ENCODE measurements around the gene CDH20. TPM values are rescaled to one million over a fixed set of nuclear protein-coding genes. Genes with fewer than 3 reads are reported as not detected.

Gene CDH20
- total and polyA plus RNA-seq, 2 experiments from 2014 or later, result 1.3 to 3.6 TPM

- Histone ChIP-seq H4K20me1 (ENCODE audit: insufficient read depth, poor library complexity, severe bottlenecking) (no peaks in the 10 kb centered on the region), H3K4me1 (ENCODE audit: insufficient read depth) (no peaks in the 10 kb centered on the region), H3K79me2 (no peaks in the 10 kb centered on the region), H3K4me2 (no peak overlapping the region), H3K9me3 (ENCODE audit: low read depth) (no peaks in the 10 kb centered on the region), H3K27ac (no peak overlapping the region), H3K4me3 (no peak overlapping the region), H3K36me3 (replicated peaks; ENCODE audit: insufficient read depth, low read depth) (no peaks in the 10 kb centered on the region), H3K9me2 (replicated peaks; ENCODE audit: insufficient read depth) (no peaks in the 10 kb centered on the region), H2AFZ (no peak overlapping the region), H3K27me3 (no peaks in the 10 kb centered on the region)
- WGBS (ENCODE audit: low lambda C conversion rate, missing lambda C conversion rate), result 85% methylated on average over 3 of the region's 3 CpGs
- no peak for DNase-seq (ENCODE audit: low spot score)
- TF ChIP-seq EZH2phosphoT487 (IDR thresholded peaks at IDR 0.05; ENCODE audit: low read depth, severe bottlenecking, unreplicated experiment), result no peak
- TF ChIP-seq EZH2 (IDR thresholded peaks at IDR 0.05; ENCODE audit: borderline replicate concordance), result no peak
- TF ChIP-seq CTCF (IDR thresholded peaks at IDR 0.05; ENCODE audit: poor library complexity), result no peak
Measured at GRCh38 chr18:61308004-61308403, 25.2 kb upstream of the CDH20 start.

- no peak overlapping the region for H3K4me3 ChIP-seq
- DNase-seq (ENCODE audit: low spot score), result no peak
- no peaks in the 10 kb centered on the region for H3K36me3 ChIP-seq (replicated peaks; ENCODE audit: insufficient read depth, low read depth)
- H3K27me3 ChIP-seq, result no peaks in the 10 kb centered on the region
- no peaks in the 10 kb centered on the region for H3K4me1 ChIP-seq (ENCODE audit: insufficient read depth)
- H3K9me2 ChIP-seq (replicated peaks; ENCODE audit: insufficient read depth), result no peaks in the 10 kb centered on the region
- H3K9me3 ChIP-seq (ENCODE audit: low read depth), result no peaks in the 10 kb centered on the region
- H2AFZ ChIP-seq, result no peak overlapping the region
- WGBS (ENCODE audit: low lambda C conversion rate, missing lambda C conversion rate), result 77% methylated on average over 11 of the region's 11 CpGs
- H4K20me1 ChIP-seq (ENCODE audit: insufficient read depth, poor library complexity, severe bottlenecking), result no peaks in the 10 kb centered on the region
- no peak for TF ChIP-seq CTCF (IDR thresholded peaks at IDR 0.05; ENCODE audit: poor library complexity)
- no peak for TF ChIP-seq EZH2phosphoT487 (IDR thresholded peaks at IDR 0.05; ENCODE audit: low read depth, severe bottlenecking, unreplicated experiment)
- TF ChIP-seq EZH2 (IDR thresholded peaks at IDR 0.05; ENCODE audit: borderline replicate concordance), result no peak
- H3K79me2 ChIP-seq, result no peaks in the 10 kb centered on the region
- H3K27ac ChIP-seq, result no peak overlapping the region
- no peak overlapping the region for H3K4me2 ChIP-seq
Measured at GRCh38 chr18:61308795-61309393, 24.3 kb upstream of the CDH20 start.

- WGBS (ENCODE audit: low lambda C conversion rate, missing lambda C conversion rate), result 23% methylated on average over 9 of the region's 9 CpGs
- Histone ChIP-seq H3K36me3 (replicated peaks; ENCODE audit: insufficient read depth, low read depth) (no peaks in the 10 kb centered on the region), H2AFZ (no peak overlapping the region), H3K27me3 (peaks cover 2% of the 10 kb centered on the region), H3K4me3 (no peak overlapping the region), H3K79me2 (no peaks in the 10 kb centered on the region), H3K4me1 (ENCODE audit: insufficient read depth) (no peaks in the 10 kb centered on the region), H3K9me2 (replicated peaks; ENCODE audit: insufficient read depth) (no peaks in the 10 kb centered on the region), H3K4me2 (no peak overlapping the region), H4K20me1 (ENCODE audit: insufficient read depth, poor library complexity, severe bottlenecking) (no peaks in the 10 kb centered on the region), H3K9me3 (ENCODE audit: low read depth) (no peaks in the 10 kb centered on the region), H3K27ac (no peak overlapping the region)
- peak; percentile 83 for DNase-seq (ENCODE audit: low spot score)
- TF ChIP-seq EZH2phosphoT487 (IDR thresholded peaks at IDR 0.05; ENCODE audit: low read depth, severe bottlenecking, unreplicated experiment) (no peak), EZH2 (IDR thresholded peaks at IDR 0.05; ENCODE audit: borderline replicate concordance) (no peak), CTCF (IDR thresholded peaks at IDR 0.05; ENCODE audit: poor library complexity) (peak; percentile 70)
Measured at GRCh38 chr18:61322265-61322873, 10.9 kb upstream of the CDH20 start.

Measured in hepatocyte (in vitro differentiated cells).